Smooth muscle cell of the umbilical artery (primary cell): ENCODE data around the gene GRIK1. TPM values are rescaled to one million over a fixed set of nuclear protein-coding genes. Genes with fewer than 3 reads are reported as not detected.

Experiments
- total RNA-seq: library from RNA; depleted of rRNA; stranded (reverse); fragments of >200 nt; gene quantifications from 2 replicates; pipeline ENCODE4 v1.2.3, GENCODE V29; 2014

The GRIK1 gene
- total RNA-seq: not detected in 2 replicates

GRCh38 chr21:29939924-29940275 lies at the start of gene GRIK1:
Gene GRIK1 (minus strand): TSS chr21:29939996.

Other genes with a start within 250 kb of the GRIK1 start
- gene CLDN17, start 226.8 kb upstream of the GRIK1 start, total RNA-seq: not detected in 2 replicates